Glutamatergic neuron (in vitro differentiated cells): Measurements from ENCODE around the gene CCDC33. TPM values are rescaled to one million over a fixed set of nuclear protein-coding genes. Genes with fewer than 3 reads are reported as not detected.

ENCODE experiments used
- DNase-seq: peaks from one replicate; pipeline ENCODE4 v3.0.0; 2022
- H3K27ac Mint-ChIP-seq: one replicate; pipeline ENCODE4 v1.8.0; 2020; ENCODE audit warnings: mild to moderate bottlenecking, mixed read lengths, inconsistent platforms; ENCODE audit not compliant: unreplicated experiment
- H3K27me3 Mint-ChIP-seq: one replicate; pipeline ENCODE4 v1.8.0; 2020; ENCODE audit warnings: mild to moderate bottlenecking, moderate library complexity, mixed read lengths, inconsistent platforms; ENCODE audit not compliant: unreplicated experiment
- H3K36me3 Mint-ChIP-seq: one replicate; pipeline ENCODE4 v1.8.0; 2020; ENCODE audit warnings: mild to moderate bottlenecking, mixed read lengths, inconsistent platforms; ENCODE audit not compliant: unreplicated experiment
- H3K4me1 Mint-ChIP-seq: one replicate; pipeline ENCODE4 v1.8.0; 2020; ENCODE audit warnings: mild to moderate bottlenecking, low read depth, mixed read lengths, inconsistent platforms; ENCODE audit not compliant: unreplicated experiment
- H3K4me3 Mint-ChIP-seq: one replicate; pipeline ENCODE4 v1.8.0; 2020; ENCODE audit warnings: mild to moderate bottlenecking, mixed read lengths, inconsistent platforms; ENCODE audit not compliant: unreplicated experiment
- H3K9me3 Mint-ChIP-seq: one replicate; pipeline ENCODE4 v1.8.0; 2020; ENCODE audit warnings: mild to moderate bottlenecking, moderate library complexity, mixed read lengths, inconsistent platforms; ENCODE audit not compliant: unreplicated experiment
- CTCF ChIP-seq: fragments of 200-600 bp; sonication (generic); IDR thresholded peaks from one replicate; pipeline ENCODE4 v1.5.0; 2021; ENCODE audit not compliant: partially characterized antibody, unreplicated experiment
- total RNA-seq: library from RNA; stranded (reverse); fragmentation: NEBNext Ultra II Directional; extraction: Animal tissue kit (Norgen Biotek cat#: 25700); gene quantifications from one replicate; pipeline ENCODE4 v1.2.1, GENCODE V29; 2021; ENCODE audit not compliant: unreplicated experiment

CCDC33 gene
- total RNA-seq, 1 donor from 2014 or later = 0.49 TPM

GRCh38 chr15:74263466-74263865 lies 27.3 kb downstream of the CCDC33 start:
- Mint-ChIP-seq H3K27me3 (peaks cover 8% of the 10 kb centered on the region), H3K9me3 (peaks cover 10% of the 10 kb centered on the region), H3K36me3 (peaks cover 4% of the 10 kb centered on the region), H3K4me3 (peak overlapping the region; percentile 28), H3K4me1 (peaks cover 27% of the 10 kb centered on the region), H3K27ac (peak overlapping the region; percentile 33)
- no peak for TF ChIP-seq CTCF
- DNase-seq = no peak

GRCh38 chr15:74264081-74264501 lies 28.0 kb downstream of the CCDC33 start:
- DNase-seq = peak; percentile 38
- TF ChIP-seq CTCF = no peak
- peaks cover 7% of the 10 kb centered on the region for H3K27me3 Mint-ChIP-seq
- no peak overlapping the region for H3K27ac Mint-ChIP-seq
- H3K9me3 Mint-ChIP-seq = peaks cover 9% of the 10 kb centered on the region
- peaks cover 24% of the 10 kb centered on the region for H3K4me1 Mint-ChIP-seq
- peaks cover 4% of the 10 kb centered on the region for H3K36me3 Mint-ChIP-seq
- no peak overlapping the region for H3K4me3 Mint-ChIP-seq

GRCh38 chr15:74265046-74265639 lies 29.0 kb downstream of the CCDC33 start:
- peaks cover 4% of the 10 kb centered on the region for H3K36me3 Mint-ChIP-seq
- TF ChIP-seq CTCF = no peak
- H3K27me3 Mint-ChIP-seq = peaks cover 9% of the 10 kb centered on the region
- peak overlapping the region; percentile 72 for H3K4me3 Mint-ChIP-seq
- H3K9me3 Mint-ChIP-seq = peaks cover 9% of the 10 kb centered on the region
- H3K4me1 Mint-ChIP-seq = peaks cover 15% of the 10 kb centered on the region
- no peak overlapping the region for H3K27ac Mint-ChIP-seq
- DNase-seq = no peak

- peaks cover 13% of the 10 kb centered on the region for H3K27me3 Mint-ChIP-seq
These were observed 31.9 kb downstream of the CCDC33 start for GRCh38 chr15:74268020-74268419.

More at GRCh38 chr15:74268020-74268419, 31.9 kb downstream of the CCDC33 start:
- H3K9me3 Mint-ChIP-seq = peaks cover 6% of the 10 kb centered on the region
- TF ChIP-seq CTCF = no peak
- H3K27ac Mint-ChIP-seq = no peak overlapping the region
- H3K4me1 Mint-ChIP-seq = peaks cover 22% of the 10 kb centered on the region
- H3K36me3 Mint-ChIP-seq = peaks cover 4% of the 10 kb centered on the region
- no peak for DNase-seq
- H3K4me3 Mint-ChIP-seq = no peak overlapping the region
